Progenitor cell of endocrine pancreas (in vitro differentiated cells): ENCODE results near the gene NRXN3. TPM values are rescaled to one million over a fixed set of nuclear protein-coding genes. Genes with fewer than 3 reads are reported as not detected.

Experiments
- DNase-seq: peaks from one replicate; pipeline ENCODE4 v3.0.0; 2021; ENCODE audit warnings: low spot score; ENCODE audit not compliant: unreplicated experiment
- H3K27ac Mint-ChIP-seq: 2 replicates; pipeline ENCODE4 v1.8.0; 2021; ENCODE audit warnings: mild to moderate bottlenecking, moderate library complexity, mixed read lengths
- H3K27me3 Mint-ChIP-seq: 2 replicates; pipeline ENCODE4 v1.8.0; 2021; ENCODE audit warnings: mixed read lengths
- H3K36me3 Mint-ChIP-seq: 2 replicates; pipeline ENCODE4 v1.8.0; 2022; ENCODE audit warnings: mixed read lengths; ENCODE audit not compliant: insufficient read depth
- H3K4me1 Mint-ChIP-seq: 2 replicates; pipeline ENCODE4 v1.8.0; 2021; ENCODE audit warnings: low read depth, mixed read lengths
- H3K4me3 Mint-ChIP-seq: 2 replicates; pipeline ENCODE4 v1.8.0; 2021; ENCODE audit warnings: low read depth, mild to moderate bottlenecking, moderate library complexity, mixed read lengths
- H3K9me3 Mint-ChIP-seq: 2 replicates; pipeline ENCODE4 v1.8.0; 2021; ENCODE audit warnings: low read depth, mixed read lengths
- CTCF ChIP-seq: fragments of 200-600 bp; sonication (generic); IDR thresholded peaks from one replicate; pipeline ENCODE4 v1.5.0; 2021; ENCODE audit warnings: antibody characterized with exemption, mild to moderate bottlenecking; ENCODE audit not compliant: unreplicated experiment
- total RNA-seq: library from RNA; stranded (reverse); gene quantifications from 2 replicates; pipeline ENCODE4 v1.2.1, GENCODE V29; 2021

The NRXN3 gene
- total RNA-seq, 1 donor from 2014 or later = 22.1 TPM

DNA sequence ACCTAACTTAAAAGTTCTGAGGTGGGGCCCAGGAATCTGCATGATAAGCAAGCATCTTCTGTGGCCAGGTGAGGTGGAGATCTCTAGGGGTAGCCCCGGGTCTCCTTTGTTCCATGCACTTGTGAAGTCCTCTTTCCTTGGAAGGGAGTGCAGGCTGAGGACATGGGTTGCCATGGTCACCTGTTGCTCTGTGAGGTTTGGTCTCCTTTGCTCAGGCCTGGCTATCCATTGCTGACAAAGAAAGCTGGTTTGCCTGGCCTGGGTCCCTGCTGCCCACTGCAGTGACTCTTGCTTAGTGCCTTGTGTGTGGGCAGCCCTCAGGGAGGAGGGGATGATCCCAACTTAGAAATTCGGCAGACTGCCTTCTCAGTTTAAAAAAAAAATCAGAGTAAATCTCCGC, 11.1 kb downstream of the NRXN3 start:
- Mint-ChIP-seq H3K27ac (no peak overlapping the region), H3K4me3 (no peak overlapping the region), H3K36me3 (no peaks in the 10 kb centered on the region), H3K4me1 (no peaks in the 10 kb centered on the region), H3K27me3 (peaks cover 16% of the 10 kb centered on the region), H3K9me3 (no peaks in the 10 kb centered on the region)
- DNase-seq = no peak
- no peak for TF ChIP-seq CTCF

DNA sequence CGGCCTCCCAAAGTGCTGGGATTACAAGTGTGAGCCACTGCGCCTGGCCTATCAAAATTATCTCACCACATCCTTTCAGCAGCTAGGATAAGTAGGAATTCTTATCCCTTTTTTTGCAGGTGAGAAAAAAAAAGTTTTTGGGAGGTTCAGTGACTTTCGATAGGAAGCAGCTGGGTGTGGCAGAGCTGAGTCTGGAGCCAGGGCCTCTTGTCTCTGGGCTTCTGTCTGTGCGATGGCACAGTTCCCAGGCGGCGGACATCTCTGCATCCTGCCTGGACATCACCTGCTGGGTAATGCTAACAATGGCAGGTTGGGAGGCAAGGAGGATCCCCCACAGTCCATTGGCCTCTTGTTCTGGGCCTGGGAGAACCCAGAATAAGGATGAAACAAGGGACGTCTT, 12.5 kb downstream of the NRXN3 start:
- Mint-ChIP-seq H3K9me3 (no peaks in the 10 kb centered on the region), H3K4me3 (no peak overlapping the region), H3K27me3 (peaks cover 16% of the 10 kb centered on the region), H3K27ac (no peak overlapping the region), H3K36me3 (no peaks in the 10 kb centered on the region), H3K4me1 (no peaks in the 10 kb centered on the region)
- no peak for DNase-seq
- TF ChIP-seq CTCF = no peak

- no peaks in the 10 kb centered on the region for H3K36me3 Mint-ChIP-seq
- H3K27ac Mint-ChIP-seq = no peak overlapping the region
- H3K9me3 Mint-ChIP-seq = no peaks in the 10 kb centered on the region
Measured at GRCh38 chr14:78184157-78184556, 14.0 kb downstream of the NRXN3 start.

GRCh38 chr14:78186277-78186676, 16.1 kb downstream of the NRXN3 start:
- H3K9me3 Mint-ChIP-seq = no peaks in the 10 kb centered on the region
- DNase-seq = no peak
- no peak for TF ChIP-seq CTCF
- no peak overlapping the region for H3K4me3 Mint-ChIP-seq
- H3K27ac Mint-ChIP-seq = no peak overlapping the region
- H3K4me1 Mint-ChIP-seq = no peaks in the 10 kb centered on the region
- no peaks in the 10 kb centered on the region for H3K36me3 Mint-ChIP-seq
- H3K27me3 Mint-ChIP-seq = peaks cover 14% of the 10 kb centered on the region

More at GRCh38 chr14:78184157-78184556, 14.0 kb downstream of the NRXN3 start:
- Mint-ChIP-seq H3K4me3 (no peak overlapping the region), H3K27me3 (peaks cover 16% of the 10 kb centered on the region), H3K4me1 (no peaks in the 10 kb centered on the region)
- no peak for DNase-seq
- TF ChIP-seq CTCF = no peak

- Mint-ChIP-seq H3K36me3 (no peaks in the 10 kb centered on the region), H3K4me1 (no peaks in the 10 kb centered on the region), H3K9me3 (no peaks in the 10 kb centered on the region), H3K27me3 (peaks cover 12% of the 10 kb centered on the region), H3K4me3 (no peak overlapping the region), H3K27ac (no peak overlapping the region)
- no peak for TF ChIP-seq CTCF
- no peak for DNase-seq
Measured at GRCh38 chr14:78188882-78189281, 18.7 kb downstream of the NRXN3 start.
